ENCODE data around the gene NUDT8. TPM values are rescaled to one million over a fixed set of nuclear protein-coding genes. Genes with fewer than 3 reads are reported as not detected.
"Not testable (repeated sequence)": the region's sequence is repeated elsewhere in the genome, so short reads cannot be mapped to it uniquely, and the experiment has no call there.

NUDT8 gene
- total RNA-seq, 1 donor from 2014 or later: 6.2 TPM

DNA sequence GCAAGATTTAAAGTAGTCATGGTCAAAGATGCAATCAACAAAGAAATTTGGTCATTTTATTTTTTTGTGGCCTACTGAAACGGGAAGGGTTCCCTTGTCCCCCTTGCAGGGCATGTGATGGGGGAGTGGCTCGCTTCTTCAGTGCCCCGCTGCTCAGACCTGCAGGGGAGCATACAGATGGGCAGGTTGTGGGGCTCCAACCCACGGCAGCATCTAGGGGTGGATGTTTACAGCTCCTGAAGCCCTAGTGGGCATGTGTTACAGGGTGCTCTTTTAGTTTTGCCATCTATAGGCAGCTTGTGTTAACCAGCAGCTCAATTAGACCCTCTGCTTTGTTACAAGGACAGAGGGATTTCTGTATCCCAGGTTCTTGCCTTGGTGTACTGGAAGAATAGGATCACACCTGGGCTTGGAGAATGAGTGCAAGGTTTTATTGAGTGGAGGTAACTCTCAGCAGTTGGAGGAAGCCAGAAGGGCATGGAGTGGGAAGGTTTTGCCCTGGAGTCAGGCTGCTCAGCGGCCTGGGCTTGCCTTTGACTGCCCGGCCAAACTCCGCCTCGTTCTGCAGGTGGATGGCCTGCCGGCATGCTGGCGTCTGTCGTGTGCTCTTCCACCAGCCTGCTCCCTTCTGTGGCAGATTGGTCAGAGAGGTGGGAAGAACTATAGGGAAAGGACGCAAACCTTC is 36.7 kb downstream of the NUDT8 start:
- Mint-ChIP-seq H3K27ac (no peak overlapping the region), H3K27me3 (ENCODE audit: low read depth) (no peaks in the 10 kb centered on the region), H3K4me3 (no peak overlapping the region), H3K9me3 (peaks cover 4% of the 10 kb centered on the region), H3K4me1 (peaks cover 4% of the 10 kb centered on the region), H3K36me3 (peaks cover 8% of the 10 kb centered on the region)
- TF ChIP-seq CTCF (IDR thresholded peaks at IDR 0.05; ENCODE audit: unreplicated experiment): no peak
- DNase-seq (ENCODE audit: low spot score in 2 of 2, unreplicated experiment in 2 of 2): no peak

GRCh38 chr11:67588899-67589415 is 40.8 kb downstream of the NUDT8 start:
- H3K9me3 Mint-ChIP-seq; H3K27ac Mint-ChIP-seq; DNase-seq (ENCODE audit: low spot score in 2 of 2, unreplicated experiment in 2 of 2); H3K4me3 Mint-ChIP-seq; H3K27me3 Mint-ChIP-seq (ENCODE audit: low read depth): not testable (repeated sequence)
- H3K4me1 Mint-ChIP-seq: peaks cover 25% of the 10 kb centered on the region
- peaks cover 35% of the 10 kb centered on the region for H3K36me3 Mint-ChIP-seq

DNA sequence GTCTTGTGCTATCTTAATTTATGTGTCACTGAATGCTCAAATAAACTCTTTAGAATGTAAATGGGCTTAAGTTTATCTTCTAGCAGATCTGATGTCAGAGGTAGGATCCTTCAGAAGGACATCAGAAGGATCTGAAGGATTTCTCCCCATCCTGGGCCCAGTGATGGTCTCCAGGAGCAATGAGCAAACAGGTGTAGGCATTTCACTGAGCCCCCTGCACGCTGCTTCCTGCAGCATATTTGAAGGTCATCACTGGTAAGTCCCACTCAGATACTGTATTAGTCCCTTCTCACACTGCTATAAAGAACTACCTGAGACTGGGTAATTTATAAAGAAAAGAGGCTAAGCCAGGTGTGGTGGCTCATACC is 41.6 kb downstream of the NUDT8 start:
- Mint-ChIP-seq H3K9me3 (no peaks in the 10 kb centered on the region), H3K27me3 (ENCODE audit: low read depth) (no peaks in the 10 kb centered on the region), H3K36me3 (peaks cover 35% of the 10 kb centered on the region), H3K4me1 (peaks cover 24% of the 10 kb centered on the region), H3K27ac (peak overlapping the region; percentile 7), H3K4me3 (no peak overlapping the region)
- TF ChIP-seq CTCF (IDR thresholded peaks at IDR 0.05; ENCODE audit: unreplicated experiment): no peak
- DNase-seq (ENCODE audit: low spot score in 2 of 2, unreplicated experiment in 2 of 2): no peak

DNA sequence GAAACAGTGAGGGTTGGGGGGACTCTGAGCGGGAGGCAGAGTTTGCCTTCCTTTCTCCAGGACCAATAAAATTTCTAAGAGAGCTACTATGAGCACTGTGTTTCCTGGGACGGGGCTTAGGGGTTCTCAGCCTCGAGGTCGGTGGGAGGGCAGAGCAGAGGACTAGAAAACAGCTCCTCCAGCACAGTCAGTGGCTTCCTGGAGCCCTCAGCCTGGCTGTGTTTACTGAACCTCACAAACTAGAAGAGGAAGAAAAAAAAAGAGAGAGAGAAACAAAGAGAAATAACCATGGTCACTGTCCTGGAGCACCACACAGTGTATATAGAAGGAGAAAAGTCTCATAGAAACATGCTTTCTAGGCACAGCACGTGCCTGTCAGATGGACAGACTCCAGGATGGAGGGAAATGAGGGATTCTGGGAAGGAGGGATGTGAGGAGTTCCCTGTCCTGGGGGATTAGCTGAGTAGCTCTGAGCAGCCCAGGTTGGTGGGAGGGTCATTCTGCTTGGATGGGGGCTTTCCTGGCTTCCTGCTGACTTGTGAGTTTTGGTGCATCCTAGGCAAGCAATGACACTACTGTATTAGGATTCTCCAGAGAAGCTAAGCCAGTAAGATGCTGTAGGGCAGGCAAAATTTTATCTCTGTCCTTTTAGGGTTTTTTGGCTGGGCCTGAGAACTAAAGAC is 43.0 kb downstream of the NUDT8 start:
- no peak for TF ChIP-seq CTCF (IDR thresholded peaks at IDR 0.05; ENCODE audit: unreplicated experiment)
- peak overlapping the region; percentile 85 for H3K4me3 Mint-ChIP-seq
- peak overlapping the region; percentile 79 for H3K27ac Mint-ChIP-seq
- no peak for DNase-seq (ENCODE audit: low spot score in 2 of 2, unreplicated experiment in 2 of 2)
- H3K27me3 Mint-ChIP-seq (ENCODE audit: low read depth): peaks cover under 1% of the 10 kb centered on the region
- peaks cover 35% of the 10 kb centered on the region for H3K36me3 Mint-ChIP-seq
- H3K9me3 Mint-ChIP-seq: no peaks in the 10 kb centered on the region
- H3K4me1 Mint-ChIP-seq: peaks cover 34% of the 10 kb centered on the region

DNA sequence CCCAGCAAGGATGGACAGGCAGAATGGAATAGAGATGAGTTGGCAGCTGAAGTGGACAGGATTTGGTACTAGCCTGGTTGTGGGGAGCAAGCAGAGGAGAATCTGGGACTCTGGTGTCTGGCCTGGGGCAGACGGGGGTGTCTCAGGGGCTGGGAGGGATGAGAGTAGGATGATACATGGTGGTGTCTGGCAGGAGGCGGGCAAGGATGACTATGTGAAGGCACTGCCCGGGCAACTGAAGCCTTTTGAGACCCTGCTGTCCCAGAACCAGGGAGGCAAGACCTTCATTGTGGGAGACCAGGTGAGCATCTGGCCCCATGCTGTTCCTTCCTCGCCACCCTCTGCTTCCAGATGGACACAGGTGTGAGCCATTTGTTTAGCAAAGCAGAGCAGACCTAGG is 43.8 kb downstream of the NUDT8 start:
- H3K27ac Mint-ChIP-seq: peak overlapping the region; percentile 57
- DNase-seq (ENCODE audit: low spot score in 2 of 2, unreplicated experiment in 2 of 2): no peak
- TF ChIP-seq CTCF (IDR thresholded peaks at IDR 0.05; ENCODE audit: unreplicated experiment): no peak

More for the DNA sequence above, 43.8 kb downstream of the NUDT8 start:
- Mint-ChIP-seq H3K4me1 (peaks cover 42% of the 10 kb centered on the region), H3K36me3 (peaks cover 35% of the 10 kb centered on the region), H3K4me3 (peak overlapping the region; percentile 85), H3K27me3 (ENCODE audit: low read depth) (peaks cover 2% of the 10 kb centered on the region), H3K9me3 (no peaks in the 10 kb centered on the region)

Data from mesothelial cell of epicardium (in vitro differentiated cells).